HG03060 (cell line): ENCODE data around the gene PHF12.
"Not testable (repeated sequence)": the region's sequence is repeated elsewhere in the genome, so short reads cannot be mapped to it uniquely, and the experiment has no call there.

ENCODE experiments used
- ATAC-seq: cut with Tn5 transposase; IDR thresholded peaks from one replicate; pipeline ENCODE4 v1.9.1; 2021; ENCODE audit warnings: low read depth, moderate number of reproducible peaks; ENCODE audit not compliant: unreplicated experiment

PHF12 gene

GRCh38 chr17:28938552-28938951 is 12.8 kb downstream of the PHF12 start:
- ATAC-seq: no peak

GRCh38 chr17:28937044-28937729 is 14.1 kb downstream of the PHF12 start:
- no peak for ATAC-seq

DNA sequence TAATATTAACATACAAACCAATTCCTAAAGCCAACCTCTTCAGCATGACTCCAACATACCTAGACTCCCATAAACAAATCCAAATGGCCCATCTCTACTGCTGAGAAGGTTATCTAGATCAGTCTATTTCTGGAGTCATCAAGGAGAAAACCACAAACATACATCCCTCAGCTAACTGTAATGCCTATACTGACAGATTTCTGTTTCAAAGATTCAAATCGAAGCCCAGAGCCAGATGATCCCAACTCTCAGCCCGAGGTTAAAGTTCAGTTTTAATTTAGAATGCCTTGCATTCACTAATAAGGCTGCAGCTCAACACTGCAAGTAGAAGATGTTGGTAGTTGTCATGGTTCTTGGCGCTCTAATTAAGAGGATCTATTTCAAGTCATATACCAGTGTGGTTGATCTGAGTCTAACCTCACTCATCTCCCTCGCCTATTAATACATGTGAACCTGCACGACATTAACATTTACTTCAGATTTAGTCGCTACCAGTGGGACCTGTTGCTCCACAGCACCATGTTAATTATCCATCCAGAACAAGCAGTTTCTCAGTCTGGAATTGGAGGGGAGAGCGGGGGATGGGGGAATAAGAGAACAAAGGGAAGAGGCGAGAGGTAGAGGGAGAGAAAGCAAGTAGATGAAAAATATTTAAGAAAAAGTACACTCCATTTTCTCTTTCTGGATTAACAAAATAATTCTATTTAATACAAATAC is 15.4 kb downstream of the PHF12 start:
- ATAC-seq: no peak

- ATAC-seq: not testable (repeated sequence)
These were observed 16.8 kb downstream of the PHF12 start for GRCh38 chr17:28934508-28934907.

GRCh38 chr17:28929787-28930186 is 21.5 kb downstream of the PHF12 start:
- no peak for ATAC-seq

- no peak for ATAC-seq
These were observed 23.3 kb downstream of the PHF12 start for GRCh38 chr17:28928061-28928460.

DNA sequence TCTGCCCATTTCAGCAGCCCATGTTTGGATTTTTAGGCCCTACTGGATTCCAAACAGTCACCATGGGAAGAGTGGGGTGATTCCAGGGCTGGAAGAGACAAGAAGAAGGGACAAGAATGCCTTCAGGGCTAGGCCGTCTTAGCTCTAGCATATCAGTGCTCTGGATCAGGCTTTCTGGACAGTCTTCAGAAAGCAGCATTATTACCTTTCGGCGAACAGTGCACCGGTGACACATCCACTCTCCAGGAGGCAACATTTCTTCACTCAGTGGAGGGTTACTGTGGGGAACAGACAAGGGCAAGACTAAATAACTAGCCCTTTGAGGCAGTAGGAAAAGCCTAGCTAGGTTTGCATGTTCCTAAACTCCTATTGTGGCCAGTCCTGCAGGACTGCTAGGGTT is 24.5 kb downstream of the PHF12 start:
- ATAC-seq: no peak

GRCh38 chr17:28926366-28926765 is 25.0 kb downstream of the PHF12 start:
- ATAC-seq: no peak

DNA sequence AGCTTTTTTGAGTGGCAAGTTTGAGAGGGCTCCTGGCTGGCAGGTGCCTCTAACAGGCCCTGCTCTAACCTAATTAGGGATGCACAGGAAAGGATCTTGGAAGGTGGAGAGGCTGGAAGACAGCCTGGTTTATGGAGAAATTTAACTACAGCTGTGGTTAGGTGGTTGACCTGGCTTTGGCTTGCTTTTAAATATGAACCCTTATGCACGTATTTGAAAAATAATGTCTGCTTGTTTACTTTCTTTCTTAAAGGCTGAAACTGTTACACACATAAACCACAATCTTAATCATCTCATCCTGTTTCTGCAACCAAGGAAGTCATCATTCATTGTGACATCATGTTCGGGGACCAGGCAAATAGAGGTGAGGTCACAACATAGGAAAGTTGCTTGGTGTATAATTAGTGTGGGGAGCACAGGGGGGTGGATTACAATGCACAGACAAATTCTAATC is 25.4 kb downstream of the PHF12 start:
- ATAC-seq: no peak

DNA sequence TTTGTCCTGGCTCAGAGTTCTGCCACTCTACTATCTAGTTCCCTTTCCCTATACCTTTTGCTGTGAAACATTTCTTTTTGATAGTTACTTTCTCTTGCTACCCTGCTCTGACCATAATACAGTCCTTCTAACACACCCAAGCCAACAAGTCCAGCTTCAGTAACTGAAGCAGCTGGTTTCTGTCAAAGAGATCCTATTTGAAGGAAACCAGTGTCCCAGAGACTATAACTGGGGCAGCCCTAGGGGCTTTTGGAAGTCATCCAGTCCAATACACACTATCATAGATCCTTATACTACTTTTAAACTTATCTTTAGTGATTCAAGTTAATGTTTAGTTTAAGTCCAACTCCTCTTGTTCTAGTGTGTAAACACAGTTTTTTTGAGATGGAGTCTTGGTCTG is 31.1 kb downstream of the PHF12 start:
- ATAC-seq: no peak

- ATAC-seq: no peak
These were observed 33.0 kb downstream of the PHF12 start for GRCh38 chr17:28918295-28918694.

GRCh38 chr17:28917465-28917864 is 33.9 kb downstream of the PHF12 start:
- ATAC-seq: no peak

GRCh38 chr17:28917029-28917428 is 34.3 kb downstream of the PHF12 start:
- ATAC-seq: no peak

GRCh38 chr17:28916302-28916934 is 34.9 kb downstream of the PHF12 start:
- ATAC-seq: no peak

- no peak for ATAC-seq
These were observed 38.4 kb downstream of the PHF12 start for GRCh38 chr17:28912938-28913333.

- ATAC-seq: no peak
These were observed 38.9 kb downstream of the PHF12 start for GRCh38 chr17:28912281-28912937.

DNA sequence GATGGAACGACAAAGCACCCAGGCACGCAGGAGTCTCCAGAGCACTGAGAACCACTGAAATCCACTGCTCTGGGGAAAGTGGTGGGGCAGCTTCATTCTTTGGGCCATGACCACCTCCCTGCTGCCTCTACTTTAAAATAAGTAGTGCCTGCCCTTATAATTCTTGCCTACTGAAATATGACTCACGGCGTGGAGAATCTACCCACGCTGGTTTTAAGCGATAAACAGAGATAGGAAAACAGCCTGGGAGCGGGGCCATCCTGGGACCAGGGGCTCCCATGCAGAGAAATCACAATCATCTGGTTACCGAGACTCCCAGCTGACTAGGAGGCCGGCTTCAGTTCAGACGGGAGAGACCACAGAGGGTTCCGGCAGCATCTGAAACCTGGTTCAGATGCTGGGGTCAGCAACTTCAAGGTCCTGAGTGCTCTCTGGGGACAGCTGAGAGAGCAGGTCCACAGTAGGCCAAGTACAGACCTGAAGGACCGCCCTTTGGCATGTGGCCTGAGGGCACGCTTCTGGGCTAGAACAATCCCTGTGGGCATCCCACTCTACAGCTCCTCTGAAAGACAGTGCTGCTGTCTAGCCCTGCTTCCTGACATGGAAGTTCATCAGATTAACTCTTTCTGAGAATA is 39.8 kb downstream of the PHF12 start:
- ATAC-seq: no peak

DNA sequence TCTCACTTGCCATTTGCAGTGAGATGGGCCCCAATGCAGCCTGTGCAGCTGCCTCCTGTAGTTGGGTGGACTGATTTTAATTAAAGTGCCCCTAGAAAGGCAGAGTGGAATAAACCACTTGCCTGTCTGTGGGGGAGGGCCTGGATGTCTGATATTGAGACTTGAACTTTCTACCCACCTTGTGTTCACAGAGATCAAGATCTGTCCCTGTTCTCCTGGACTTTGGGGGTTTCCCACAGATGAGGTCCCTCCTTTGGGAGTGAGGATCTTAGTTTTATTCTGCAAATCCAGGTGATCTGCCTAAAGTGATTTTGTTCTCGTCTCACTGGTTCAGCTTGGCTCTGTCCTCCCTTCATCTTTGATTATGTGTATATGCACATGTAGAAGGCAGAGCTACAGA is 40.8 kb downstream of the PHF12 start:
- ATAC-seq: no peak

GRCh38 chr17:28908640-28909167 is 42.6 kb downstream of the PHF12 start:
- ATAC-seq: no peak

- ATAC-seq: no peak
These were observed 43.4 kb downstream of the PHF12 start for GRCh38 chr17:28907709-28908475.
